GM12865 (cell line): ENCODE results near the gene RAB11FIP2.

Experiments used
- DNase-seq: peaks from one replicate; pipeline ENCODE4 v3.0.0; 2010; ENCODE audit warnings: low read depth
- H3K4me3 ChIP-seq: 2 replicates; pipeline ENCODE4 v1.5.1; 2011; ENCODE audit warnings: mild to moderate bottlenecking, low read depth, low read length, control low read depth
- CTCF ChIP-seq: IDR thresholded peaks from 2 replicates; pipeline ENCODE4 v1.5.1; 2011; ENCODE audit warnings: low read length, control low read depth, low read depth, inconsistent platforms; ENCODE audit not compliant: insufficient read depth; ENCODE audit errors: missing control alignments

The RAB11FIP2 gene

GRCh38 chr10:118045837-118046394 is 825 bp downstream of the RAB11FIP2 start:
- DNase-seq, result peak; percentile 34
- no peak for TF ChIP-seq CTCF
- peak overlapping the region; percentile 71 for H3K4me3 ChIP-seq

- TF ChIP-seq CTCF, result no peak
- peak overlapping the region; percentile 71 for H3K4me3 ChIP-seq
- DNase-seq, result no peak
Observed at GRCh38 chr10:118045158-118045836, 1.4 kb downstream of the RAB11FIP2 start.

GRCh38 chr10:118042827-118043242 is 3.9 kb downstream of the RAB11FIP2 start:
- TF ChIP-seq CTCF, result no peak
- no peak for DNase-seq
- no peak overlapping the region for H3K4me3 ChIP-seq

GRCh38 chr10:118042336-118042735 is 4.4 kb downstream of the RAB11FIP2 start:
- DNase-seq, result no peak
- no peak overlapping the region for H3K4me3 ChIP-seq
- no peak for TF ChIP-seq CTCF

GRCh38 chr10:118041316-118041715 is 5.4 kb downstream of the RAB11FIP2 start:
- TF ChIP-seq CTCF, result no peak
- H3K4me3 ChIP-seq, result no peak overlapping the region
- no peak for DNase-seq

- DNase-seq, result no peak
- TF ChIP-seq CTCF, result no peak
- H3K4me3 ChIP-seq, result no peak overlapping the region
Observed at GRCh38 chr10:118036281-118036875, 10.4 kb downstream of the RAB11FIP2 start.
